Panc1 (cell line): Measurements from ENCODE around the gene KCNQ4. TPM values are rescaled to one million over a fixed set of nuclear protein-coding genes. Genes with fewer than 3 reads are reported as not detected.

Experiments used
- ATAC-seq: fragments of 200-7000 bp; cut with Tn5 transposase; 2 replicates; pipeline ENCODE4 v1.9.1; 2020; ENCODE audit warnings: mild to moderate bottlenecking, moderate library complexity
- BruUV-seq: library from RNA; stranded (reverse); fragments of 400-500 nt; replicated peaks from 2 replicates; lab custom pipeline; 2021; lab: Mats Ljungman, UMichigan
- CTCF ChIA-PET: fragments of 300-600 bp; sonication (Branson Sonifier 250); formaldehyde crosslinking; loops from one replicate; lab custom pipeline; 2022; ENCODE audit warnings: antibody characterized with exemption; lab: Charles Lee
- POLR2A ChIA-PET: fragments of 300-600 bp; sonication (Branson Sonifier 250); formaldehyde crosslinking; loops from one replicate; lab custom pipeline; 2022; ENCODE audit warnings: antibody characterized with exemption; lab: Charles Lee
- DNase-seq: peaks from one replicate; pipeline ENCODE4 v3.0.0-alpha.2; 2010; ENCODE audit warnings: low read depth, low spot score
- H3K27ac ChIP-seq: 2 replicates; pipeline ENCODE4 v1.5.1; 2011; ENCODE audit warnings: mild to moderate bottlenecking, low read length, inconsistent platforms
- H3K27me3 ChIP-seq: fragments of 200-500 bp; sonication (Bioruptor generic); 2 replicates; pipeline ENCODE4 v1.6.0; 2014; ENCODE audit warnings: low read length, inconsistent platforms; ENCODE audit not compliant: control insufficient read depth, insufficient read depth
- H3K36me3 ChIP-seq: fragments of 200-500 bp; sonication (Bioruptor generic); 2 replicates; pipeline ENCODE4 v1.5.1; 2014; ENCODE audit warnings: inconsistent platforms, mild to moderate bottlenecking, low read length, moderate library complexity; ENCODE audit not compliant: control insufficient read depth, insufficient read depth
- H3K4me1 ChIP-seq: 2 replicates; pipeline ENCODE4 v1.5.1; 2011; ENCODE audit warnings: inconsistent platforms, mild to moderate bottlenecking, low read length, moderate library complexity; ENCODE audit not compliant: control insufficient read depth, insufficient read depth
- H3K4me3 ChIP-seq, 2 experiments: 2 replicates each; pipeline ENCODE4 v1.5.1; 2011 to 2012; ENCODE audit warnings: low read depth in 2 of 2, low read length in 2 of 2, mild to moderate bottlenecking in 2 of 2, inconsistent platforms in 1 of 2, moderate library complexity in 1 of 2
- H3K9me3 ChIP-seq: fragments of 200-500 bp; sonication (Bioruptor generic); 2 replicates; pipeline ENCODE4 v1.5.1; 2014; ENCODE audit warnings: low read depth, mild to moderate bottlenecking, inconsistent platforms, low read length, moderate library complexity; ENCODE audit not compliant: control insufficient read depth, insufficient read depth
- POLR2AphosphoS5 ChIP-seq: IDR thresholded peaks from 2 replicates; pipeline ENCODE4 v1.6.1; 2012; ENCODE audit warnings: mild to moderate bottlenecking, low read depth, low read length, moderate library complexity
- SIN3A ChIP-seq: IDR thresholded peaks from 2 replicates; pipeline ENCODE4 v1.6.1; 2012; ENCODE audit warnings: low read depth, mild to moderate bottlenecking, low read length, moderate library complexity, borderline replicate concordance; ENCODE audit not compliant: insufficient read depth
- TCF7L2 ChIP-seq: IDR thresholded peaks from 2 replicates; pipeline ENCODE4 v1.6.1; 2011; ENCODE audit warnings: mild to moderate bottlenecking, low read depth, low read length, inconsistent platforms
- in situ Hi-C: cut with HindIII; loops from 2 replicates; pipeline ENCODE4 v1.10.0; 2016; ENCODE audit warnings: low sequenced_read_pairs, low pct_unique_long_range_greater_than_20kb
- intact Hi-C: fragments of 100-400 bp; cut with micrococcal nuclease; formaldehyde crosslinking; loops from one replicate; pipeline ENCODE4 v1.10.0; 2022; ENCODE audit not compliant: unreplicated experiment
- total RNA-seq: library from RNA; stranded (reverse); gene quantifications from one replicate; pipeline ENCODE4 v1.2.1, GENCODE V29; 2021; ENCODE audit not compliant: unreplicated experiment
- TF ChIP-seq, protein P1 (sequence below), 2 experiments: IDR thresholded peaks; 2 replicates each; pipeline ENCODE4 v1.6.1; 2011 to 2012; ENCODE audit warnings: low read depth in 2 of 2, control low read depth in 1 of 2, low read length in 1 of 2, mild to moderate bottlenecking in 1 of 2, moderate library complexity in 1 of 2; ENCODE audit not compliant: insufficient read depth in 1 of 2
- TF ChIP-seq, protein P2 (sequence below): fragments of 450-650 bp; IDR thresholded peaks from 2 replicates; pipeline ENCODE4 v1.5.1; 2017; ENCODE audit warnings: mild to moderate bottlenecking

KCNQ4 gene
- total RNA-seq, 1 experiment from 2014 or later = 2.6 TPM

DNA sequence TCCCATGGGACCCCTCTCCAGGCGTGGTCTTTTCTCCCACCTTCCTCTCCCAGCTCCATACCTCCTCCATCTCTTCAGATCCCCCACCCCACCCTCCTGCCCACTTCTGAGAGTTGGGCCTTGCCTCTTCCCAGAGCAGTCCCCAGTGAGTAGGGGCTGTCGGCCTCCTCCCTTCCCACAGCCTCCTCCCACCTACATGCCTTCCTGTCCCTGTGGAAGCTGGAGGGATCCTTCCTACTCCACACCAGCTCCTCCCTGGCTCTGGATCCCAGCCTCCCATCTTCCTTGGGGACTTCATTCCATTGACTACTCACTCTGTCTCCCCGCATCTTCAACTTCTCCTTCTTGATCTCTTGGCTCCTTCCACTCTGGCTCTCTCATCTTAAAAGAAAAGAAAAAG is 24.9 kb downstream of the KCNQ4 start:
- Histone ChIP-seq H3K36me3 (no peaks in the 10 kb centered on the region), H3K27ac (no peak overlapping the region), H3K27me3 (no peaks in the 10 kb centered on the region), H3K4me1 (no peaks in the 10 kb centered on the region; the same call in 1 of the 2 replicates), H3K4me3 (no peak overlapping the region), H3K9me3 (no peaks in the 10 kb centered on the region)
- in situ Hi-C loops (no loop called here), intact Hi-C loops (no loop called here)
- BruUV-seq = no TSS peak
- TF ChIP-seq, protein P1, sequence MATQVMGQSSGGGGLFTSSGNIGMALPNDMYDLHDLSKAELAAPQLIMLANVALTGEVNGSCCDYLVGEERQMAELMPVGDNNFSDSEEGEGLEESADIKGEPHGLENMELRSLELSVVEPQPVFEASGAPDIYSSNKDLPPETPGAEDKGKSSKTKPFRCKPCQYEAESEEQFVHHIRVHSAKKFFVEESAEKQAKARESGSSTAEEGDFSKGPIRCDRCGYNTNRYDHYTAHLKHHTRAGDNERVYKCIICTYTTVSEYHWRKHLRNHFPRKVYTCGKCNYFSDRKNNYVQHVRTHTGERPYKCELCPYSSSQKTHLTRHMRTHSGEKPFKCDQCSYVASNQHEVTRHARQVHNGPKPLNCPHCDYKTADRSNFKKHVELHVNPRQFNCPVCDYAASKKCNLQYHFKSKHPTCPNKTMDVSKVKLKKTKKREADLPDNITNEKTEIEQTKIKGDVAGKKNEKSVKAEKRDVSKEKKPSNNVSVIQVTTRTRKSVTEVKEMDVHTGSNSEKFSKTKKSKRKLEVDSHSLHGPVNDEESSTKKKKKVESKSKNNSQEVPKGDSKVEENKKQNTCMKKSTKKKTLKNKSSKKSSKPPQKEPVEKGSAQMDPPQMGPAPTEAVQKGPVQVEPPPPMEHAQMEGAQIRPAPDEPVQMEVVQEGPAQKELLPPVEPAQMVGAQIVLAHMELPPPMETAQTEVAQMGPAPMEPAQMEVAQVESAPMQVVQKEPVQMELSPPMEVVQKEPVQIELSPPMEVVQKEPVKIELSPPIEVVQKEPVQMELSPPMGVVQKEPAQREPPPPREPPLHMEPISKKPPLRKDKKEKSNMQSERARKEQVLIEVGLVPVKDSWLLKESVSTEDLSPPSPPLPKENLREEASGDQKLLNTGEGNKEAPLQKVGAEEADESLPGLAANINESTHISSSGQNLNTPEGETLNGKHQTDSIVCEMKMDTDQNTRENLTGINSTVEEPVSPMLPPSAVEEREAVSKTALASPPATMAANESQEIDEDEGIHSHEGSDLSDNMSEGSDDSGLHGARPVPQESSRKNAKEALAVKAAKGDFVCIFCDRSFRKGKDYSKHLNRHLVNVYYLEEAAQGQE (IDR thresholded peaks at IDR 0.05; ENCODE audit: insufficient read depth in 1 of 2, low read depth in 2 of 2, low read length in 1 of 2) = no peak
- TF ChIP-seq TCF7L2 = no peak
- TF ChIP-seq, protein P2, sequence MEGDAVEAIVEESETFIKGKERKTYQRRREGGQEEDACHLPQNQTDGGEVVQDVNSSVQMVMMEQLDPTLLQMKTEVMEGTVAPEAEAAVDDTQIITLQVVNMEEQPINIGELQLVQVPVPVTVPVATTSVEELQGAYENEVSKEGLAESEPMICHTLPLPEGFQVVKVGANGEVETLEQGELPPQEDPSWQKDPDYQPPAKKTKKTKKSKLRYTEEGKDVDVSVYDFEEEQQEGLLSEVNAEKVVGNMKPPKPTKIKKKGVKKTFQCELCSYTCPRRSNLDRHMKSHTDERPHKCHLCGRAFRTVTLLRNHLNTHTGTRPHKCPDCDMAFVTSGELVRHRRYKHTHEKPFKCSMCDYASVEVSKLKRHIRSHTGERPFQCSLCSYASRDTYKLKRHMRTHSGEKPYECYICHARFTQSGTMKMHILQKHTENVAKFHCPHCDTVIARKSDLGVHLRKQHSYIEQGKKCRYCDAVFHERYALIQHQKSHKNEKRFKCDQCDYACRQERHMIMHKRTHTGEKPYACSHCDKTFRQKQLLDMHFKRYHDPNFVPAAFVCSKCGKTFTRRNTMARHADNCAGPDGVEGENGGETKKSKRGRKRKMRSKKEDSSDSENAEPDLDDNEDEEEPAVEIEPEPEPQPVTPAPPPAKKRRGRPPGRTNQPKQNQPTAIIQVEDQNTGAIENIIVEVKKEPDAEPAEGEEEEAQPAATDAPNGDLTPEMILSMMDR = no peak
- TF ChIP-seq POLR2AphosphoS5 = no peak
- TF ChIP-seq SIN3A = no peak
- ATAC-seq (no peak), DNase-seq (no peak)
- ChIA-PET CTCF (no interaction called here), POLR2A (no interaction called here)

DNA sequence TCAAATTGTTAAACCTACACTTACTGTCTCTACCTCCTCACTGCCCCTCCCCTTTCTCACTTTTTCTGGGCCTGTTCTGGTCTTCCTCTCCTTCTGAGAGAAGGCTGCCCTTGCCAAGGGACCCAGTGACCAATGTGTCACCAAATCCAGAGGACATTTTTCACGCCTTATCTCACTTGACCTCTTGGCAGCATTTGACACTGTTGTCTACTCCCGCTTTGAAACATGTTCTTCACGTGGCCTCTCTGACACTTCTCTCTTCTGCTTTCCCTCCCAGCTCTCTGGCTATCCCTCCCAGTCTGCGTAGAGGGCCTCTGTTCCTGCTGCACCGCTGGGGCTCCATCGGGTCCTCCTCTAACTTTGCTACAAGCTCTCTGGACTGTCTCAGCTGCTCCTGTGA is 25.3 kb downstream of the KCNQ4 start:
- in situ Hi-C loops (no loop called here), intact Hi-C loops (no loop called here)
- Histone ChIP-seq H3K9me3 (no peaks in the 10 kb centered on the region), H3K36me3 (no peaks in the 10 kb centered on the region), H3K4me1 (no peaks in the 10 kb centered on the region; the same call in 1 of the 2 replicates), H3K27me3 (no peaks in the 10 kb centered on the region), H3K27ac (no peak overlapping the region), H3K4me3 (no peak overlapping the region)
- POLR2A ChIA-PET = no interaction called here
- TF ChIP-seq, protein P2 = no peak
- TF ChIP-seq SIN3A (no peak), POLR2AphosphoS5 (no peak), TCF7L2 (no peak)
- TF ChIP-seq, protein P1 (IDR thresholded peaks at IDR 0.05; ENCODE audit: insufficient read depth in 1 of 2, low read depth in 2 of 2, low read length in 1 of 2) = no peak
- CTCF ChIA-PET = interaction anchor here (0.8 kb wide), 1 partner anchor 18 kb away, joined by 4 read pairs; no protein-coding TSS in a partner anchor
- ATAC-seq (no peak), DNase-seq (no peak)
- BruUV-seq = no TSS peak
